CD1c-positive myeloid dendritic cell (primary cell): ENCODE data around the gene FNDC8.
"Not testable (repeated sequence)": the region's sequence is repeated elsewhere in the genome, so short reads cannot be mapped to it uniquely, and the experiment has no call there.

ENCODE experiments used
- DNase-seq: peaks from one replicate; pipeline ENCODE4 v3.0.0-alpha.2; 2016; ENCODE audit errors: extremely low spot score

FNDC8 gene

GRCh38 chr17:35142467-35142796 is 21.0 kb downstream of the FNDC8 start:
- no peak for DNase-seq

GRCh38 chr17:35144840-35145239 is 23.4 kb downstream of the FNDC8 start:
- no peak for DNase-seq

GRCh38 chr17:35146214-35146833 is 24.9 kb downstream of the FNDC8 start:
- no peak for DNase-seq

- no peak for DNase-seq
These were observed 26.0 kb downstream of the FNDC8 start, which contains the start of gene UNC45B for GRCh38 chr17:35147375-35147905. Gene UNC45B (plus strand): TSS chr17:35147817. CDS start chr17:35148264, 447 bp downstream.

GRCh38 chr17:35148144-35148543 is 26.7 kb downstream of the FNDC8 start:
- no peak for DNase-seq

- DNase-seq = no peak
These were observed 28.5 kb downstream of the FNDC8 start for GRCh38 chr17:35149941-35150340.

GRCh38 chr17:35151080-35151479 is 29.7 kb downstream of the FNDC8 start:
- DNase-seq = not testable (repeated sequence)

GRCh38 chr17:35152421-35153140 is 31.2 kb downstream of the FNDC8 start:
- no peak for DNase-seq

GRCh38 chr17:35154196-35155165 is 33.1 kb downstream of the FNDC8 start:
- DNase-seq = no peak

- DNase-seq = no peak
These were observed 33.8 kb downstream of the FNDC8 start for GRCh38 chr17:35155246-35155645.

GRCh38 chr17:35159940-35160339 is 38.5 kb downstream of the FNDC8 start:
- DNase-seq = no peak

- DNase-seq = no peak
These were observed 39.2 kb downstream of the FNDC8 start for GRCh38 chr17:35160354-35161201.

GRCh38 chr17:35161281-35161761 is 39.9 kb downstream of the FNDC8 start:
- peak; percentile 31 for DNase-seq

- no peak for DNase-seq
These were observed 41.3 kb downstream of the FNDC8 start for GRCh38 chr17:35162755-35163154.

GRCh38 chr17:35163886-35164285 is 42.5 kb downstream of the FNDC8 start:
- no peak for DNase-seq

GRCh38 chr17:35164716-35165115 is 43.3 kb downstream of the FNDC8 start:
- DNase-seq = no peak

GRCh38 chr17:35166526-35166925 is 45.1 kb downstream of the FNDC8 start:
- DNase-seq = no peak

GRCh38 chr17:35167046-35167445 is 45.6 kb downstream of the FNDC8 start:
- no peak for DNase-seq

- no peak for DNase-seq
These were observed 46.3 kb downstream of the FNDC8 start for GRCh38 chr17:35167666-35168065.

- no peak for DNase-seq
These were observed 48.5 kb downstream of the FNDC8 start for GRCh38 chr17:35169835-35170363.
